K562 (cell line): ENCODE measurements around the gene MRFAP1. TPM values are rescaled to one million over a fixed set of nuclear protein-coding genes. Genes with fewer than 3 reads are reported as not detected.
A peak's percentile ranks its signal among the peaks of the same experiment; 100 is the strongest.

Experiments used
- CREM ChIP-seq: IDR thresholded peaks from 2 replicates; pipeline ENCODE4 v1.6.1; 2014; ENCODE audit warnings: antibody characterized with exemption, low read depth
- EHMT2 ChIP-seq: fragments of 450-650 bp; IDR thresholded peaks from 2 replicates; pipeline ENCODE4 v1.6.1; 2018; ENCODE audit warnings: antibody characterized with exemption
- ETV6 ChIP-seq, 3 experiments: fragments of 150-350 bp in 1 of 3; sonication (generic) in 1 of 3; formaldehyde crosslinking in 1 of 3; IDR thresholded peaks; 2 replicates each; pipeline versions ENCODE4 v1.6.1 to v1.8.0; 2014 to 2022; ENCODE audit warnings: borderline replicate concordance in 2 of 3, low read depth in 2 of 3, antibody characterized with exemption in 1 of 3, low read length in 1 of 3, mild to moderate bottlenecking in 1 of 3, missing genetic modification reagents in 1 of 3
- FOSL1 ChIP-seq: fragments of 200-800 bp; sonication (Bioruptor generic); conservative IDR thresholded peaks from 2 replicates; pipeline ENCODE4 v1.6.1; 2016; ENCODE audit warnings: missing genetic modification characterization, missing compliant biosample characterization
- HDAC8 ChIP-seq: fragments of 450-650 bp; IDR thresholded peaks from 2 replicates; pipeline ENCODE4 v1.6.1; 2016; ENCODE audit warnings: mild to moderate bottlenecking, missing genetic modification characterization, moderate library complexity, missing compliant biosample characterization
- KLF6 ChIP-seq: fragments of 250-450 bp; sonication (Bioruptor Pico); IDR thresholded peaks from 2 replicates; pipeline ENCODE4 v1.4.0; 2020; ENCODE audit warnings: mild to moderate bottlenecking, moderate library complexity, borderline replicate concordance
- LARP7 ChIP-seq: fragments of 450-650 bp; IDR thresholded peaks from 2 replicates; pipeline ENCODE4 v1.6.1; 2016
- MYC ChIP-seq, 2 experiments: fragments of 250-450 bp in 1 of 2; sonication (Bioruptor Pico) in 1 of 2; IDR thresholded peaks; 2 replicates each; pipeline versions ENCODE4 v1.5.1 to v1.6.1; 2012 to 2021; ENCODE audit warnings: low read depth in 2 of 2, borderline replicate concordance in 1 of 2, improper control_type of control experiment in 1 of 2, low read length in 1 of 2, mild to moderate bottlenecking in 1 of 2, moderate library complexity in 1 of 2
- NCOR1 ChIP-seq: fragments of 450-650 bp; IDR thresholded peaks from 2 replicates; pipeline ENCODE4 v1.6.1; 2016; ENCODE audit warnings: mild to moderate bottlenecking, moderate library complexity
- NONO ChIP-seq, 2 experiments: fragments of 200-400 bp in 1 of 2; fragments of 450-650 bp in 1 of 2; formaldehyde crosslinking in 1 of 2; IDR thresholded peaks; 2 replicates each; pipeline ENCODE4 v1.6.1; 2017; ENCODE audit warnings: low read depth in 2 of 2, mild to moderate bottlenecking in 2 of 2, moderate library complexity in 2 of 2, low read length in 1 of 2
- RAD21 ChIP-seq, 2 experiments: fragments of 250-450 bp in 1 of 2; fragments of 450-650 bp in 1 of 2; sonication (Bioruptor Pico) in 1 of 2; formaldehyde crosslinking in 1 of 2; IDR thresholded peaks in 1 of 2; conservative IDR thresholded peaks in 1 of 2; 2 replicates each; pipeline versions ENCODE4 v1.4.0 to v1.8.0; 2020 to 2022; ENCODE audit warnings: mild to moderate bottlenecking in 2 of 2, moderate library complexity in 1 of 2
- SNRNP70 ChIP-seq: fragments of 200-400 bp; formaldehyde crosslinking; optimal IDR thresholded peaks from 2 replicates; pipeline ENCODE3; 2017; ENCODE audit warnings: low read depth, low read length
- STAG1 ChIP-seq: sonication (generic); formaldehyde crosslinking; IDR thresholded peaks from 2 replicates; pipeline ENCODE4 v1.5.0; 2020; ENCODE audit warnings: missing genetic modification reagents, borderline replicate concordance
- U2AF1 ChIP-seq: fragments of 200-400 bp; formaldehyde crosslinking; optimal IDR thresholded peaks from 2 replicates; pipeline ENCODE3; 2017; ENCODE audit warnings: mild to moderate bottlenecking, low read depth, low read length, moderate library complexity
- U2AF2 ChIP-seq: fragments of 200-400 bp; formaldehyde crosslinking; optimal IDR thresholded peaks from 2 replicates; pipeline ENCODE3; 2017; ENCODE audit warnings: low read depth, mild to moderate bottlenecking, low read length
- ZNF12 ChIP-seq: sonication (generic); formaldehyde crosslinking; IDR thresholded peaks from 2 replicates; pipeline ENCODE4 v1.4.0; 2020; ENCODE audit warnings: mild to moderate bottlenecking, missing genetic modification reagents
- ZNF77 ChIP-seq: fragments of 250-450 bp; sonication (Bioruptor Pico); IDR thresholded peaks from 2 replicates; pipeline ENCODE4 v1.5.0; 2020
- polyA plus RNA-seq, 8 experiments: library from polyadenylated mRNA; depleted of rRNA in 4 of 8; stranded (reverse) in 5 of 8; unstranded in 3 of 8; fragments of >200 nt; fragmentation: Nextera tagmentation in 2 of 8; fragmentation: Illumina TruSeq in 1 of 8; extraction: Ambion mirVana in 2 of 8; extraction: Trizol in 1 of 8; gene quantifications; 2 replicates each; pipeline versions ENCODE4 v1.2.1 to v1.2.3, GENCODE V29; 2011 to 2014; ENCODE audit warnings: inconsistent platforms in 1 of 8, missing spikeins in 1 of 8
- total RNA-seq, 7 experiments: library from RNA; depleted of rRNA in 6 of 7; stranded (reverse); fragments of >200 nt in 6 of 7; fragmentation: Illumina TruSeq in 2 of 7; extraction: Trizol in 2 of 7; gene quantifications; 2 replicates each; pipeline versions ENCODE4 v1.2.1 to v1.2.3, GENCODE V29; 2011 to 2021; ENCODE audit warnings: low replicate concordance in 1 of 7
- TF ChIP-seq, protein P1 (sequence below): fragments of 450-650 bp; formaldehyde crosslinking; IDR thresholded peaks from 2 replicates; pipeline ENCODE4 v1.4.0; 2022; ENCODE audit warnings: missing genetic modification characterization
- TF ChIP-seq, protein P2 (sequence below): fragments of 250-450 bp; sonication (Bioruptor Pico); IDR thresholded peaks from 2 replicates; pipeline ENCODE4 v1.4.0; 2020; ENCODE audit warnings: borderline replicate concordance
- TF ChIP-seq, protein P3 (sequence below), 2 experiments: fragments of 150-350 bp in 1 of 2; IDR thresholded peaks; 2 replicates each; pipeline ENCODE4 v1.6.1; 2012 to 2016; ENCODE audit warnings: low read depth in 2 of 2, low read length in 2 of 2, mild to moderate bottlenecking in 1 of 2, moderate library complexity in 1 of 2

The MRFAP1 gene
- total and polyA plus RNA-seq, 9 of the 15 experiments (the other 6 are each of a cell fraction or from before 2014, with no cell fraction given) = 46.0 to 270 (median 151) TPM

DNA sequence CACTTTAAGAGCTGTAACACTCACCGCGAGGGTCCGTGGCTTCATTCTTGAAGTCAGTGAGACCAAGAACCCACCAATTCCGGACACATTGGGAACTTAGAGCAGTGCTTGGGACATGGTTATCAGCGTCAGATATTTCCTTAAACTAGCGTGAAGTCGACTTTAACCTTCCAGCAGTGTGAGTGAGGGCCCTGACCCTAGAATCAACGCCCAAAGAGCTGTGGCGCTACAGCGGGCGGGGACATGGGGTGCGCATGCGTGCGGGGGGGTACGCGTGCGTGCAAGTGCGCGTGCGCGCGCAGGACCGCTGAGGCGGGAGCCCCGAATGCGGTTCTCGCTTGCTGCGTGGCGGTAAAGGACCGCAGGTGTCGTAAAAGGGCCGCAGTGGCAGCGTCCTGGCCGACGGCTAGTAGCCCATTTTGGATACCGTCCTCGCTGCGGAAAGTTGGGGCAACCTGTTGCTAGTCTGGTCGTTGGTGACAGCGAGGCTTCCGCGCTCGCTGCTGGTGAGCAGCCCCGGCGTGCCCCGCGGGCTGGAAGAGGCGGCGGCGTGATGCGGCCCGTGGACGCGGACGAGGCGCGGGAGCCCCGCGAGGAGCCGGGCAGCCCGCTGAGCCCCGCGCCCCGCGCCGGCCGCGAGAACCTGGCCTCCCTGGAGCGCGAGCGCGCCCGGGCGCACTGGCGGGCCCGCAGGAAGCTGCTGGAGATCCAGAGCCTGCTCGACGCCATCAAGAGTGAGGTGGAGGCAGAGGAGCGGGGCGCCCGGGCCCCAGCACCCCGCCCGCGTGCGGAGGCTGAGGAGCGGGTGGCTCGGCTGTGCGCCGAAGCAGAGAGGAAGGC lies 33.4 kb downstream of the MRFAP1 start (continued):
- TF ChIP-seq, protein P1, sequence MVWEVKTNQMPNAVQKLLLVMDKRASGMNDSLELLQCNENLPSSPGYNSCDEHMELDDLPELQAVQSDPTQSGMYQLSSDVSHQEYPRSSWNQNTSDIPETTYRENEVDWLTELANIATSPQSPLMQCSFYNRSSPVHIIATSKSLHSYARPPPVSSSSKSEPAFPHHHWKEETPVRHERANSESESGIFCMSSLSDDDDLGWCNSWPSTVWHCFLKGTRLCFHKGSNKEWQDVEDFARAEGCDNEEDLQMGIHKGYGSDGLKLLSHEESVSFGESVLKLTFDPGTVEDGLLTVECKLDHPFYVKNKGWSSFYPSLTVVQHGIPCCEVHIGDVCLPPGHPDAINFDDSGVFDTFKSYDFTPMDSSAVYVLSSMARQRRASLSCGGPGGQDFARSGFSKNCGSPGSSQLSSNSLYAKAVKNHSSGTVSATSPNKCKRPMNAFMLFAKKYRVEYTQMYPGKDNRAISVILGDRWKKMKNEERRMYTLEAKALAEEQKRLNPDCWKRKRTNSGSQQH = peak; percentile 1; the same call in 1 of the 2 replicates
- no peak for TF ChIP-seq KLF6
- no peak for TF ChIP-seq EHMT2
- TF ChIP-seq ZNF12 (CRISPR knock-in tag) = 0 out of 2 replicates have a peak, but pooled peaks have one; percentile 56
- no peak for TF ChIP-seq ETV6 (IDR thresholded peaks at IDR 0.05; ENCODE audit: borderline replicate concordance in 1 of 2, low read depth in 2 of 2, low read length in 1 of 2)
- TF ChIP-seq ETV6 (CRISPR knock-in tag; IDR thresholded peaks at IDR 0.05; ENCODE audit: borderline replicate concordance) = no peak
- TF ChIP-seq CREM = peak; percentile 79
- peak; percentile 75 to 80; a peak in 3 of 4 replicates for TF ChIP-seq NONO (IDR thresholded peaks at IDR 0.05; ENCODE audit: low read depth in 2 of 2, low read length in 1 of 2)
- no peak for TF ChIP-seq SNRNP70
- TF ChIP-seq, protein P2, sequence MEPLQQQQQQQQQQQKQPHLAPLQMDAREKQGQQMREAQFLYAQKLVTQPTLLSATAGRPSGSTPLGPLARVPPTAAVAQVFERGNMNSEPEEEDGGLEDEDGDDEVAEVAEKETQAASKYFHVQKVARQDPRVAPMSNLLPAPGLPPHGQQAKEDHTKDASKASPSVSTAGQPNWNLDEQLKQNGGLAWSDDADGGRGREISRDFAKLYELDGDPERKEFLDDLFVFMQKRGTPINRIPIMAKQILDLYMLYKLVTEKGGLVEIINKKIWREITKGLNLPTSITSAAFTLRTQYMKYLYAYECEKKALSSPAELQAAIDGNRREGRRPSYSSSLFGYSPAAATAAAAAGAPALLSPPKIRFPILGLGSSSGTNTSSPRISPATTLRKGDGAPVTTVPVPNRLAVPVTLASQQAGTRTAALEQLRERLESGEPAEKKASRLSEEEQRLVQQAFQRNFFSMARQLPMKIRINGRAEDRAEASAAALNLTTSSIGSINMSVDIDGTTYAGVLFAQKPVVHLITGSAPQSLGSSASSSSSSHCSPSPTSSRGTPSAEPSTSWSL (CRISPR knock-in tag) = no peak
- 0 out of 2 replicates have a peak, but pooled peaks have one; percentile 48 for TF ChIP-seq LARP7
- TF ChIP-seq U2AF2 = no peak
- TF ChIP-seq HDAC8 = no peak
- peak; percentile 35; the same call in 1 of the 2 replicates for TF ChIP-seq NCOR1
- TF ChIP-seq U2AF1 = peak; percentile 77
- TF ChIP-seq FOSL1 (tag) = no peak
- TF ChIP-seq ZNF77 = no peak
- TF ChIP-seq, protein P3, sequence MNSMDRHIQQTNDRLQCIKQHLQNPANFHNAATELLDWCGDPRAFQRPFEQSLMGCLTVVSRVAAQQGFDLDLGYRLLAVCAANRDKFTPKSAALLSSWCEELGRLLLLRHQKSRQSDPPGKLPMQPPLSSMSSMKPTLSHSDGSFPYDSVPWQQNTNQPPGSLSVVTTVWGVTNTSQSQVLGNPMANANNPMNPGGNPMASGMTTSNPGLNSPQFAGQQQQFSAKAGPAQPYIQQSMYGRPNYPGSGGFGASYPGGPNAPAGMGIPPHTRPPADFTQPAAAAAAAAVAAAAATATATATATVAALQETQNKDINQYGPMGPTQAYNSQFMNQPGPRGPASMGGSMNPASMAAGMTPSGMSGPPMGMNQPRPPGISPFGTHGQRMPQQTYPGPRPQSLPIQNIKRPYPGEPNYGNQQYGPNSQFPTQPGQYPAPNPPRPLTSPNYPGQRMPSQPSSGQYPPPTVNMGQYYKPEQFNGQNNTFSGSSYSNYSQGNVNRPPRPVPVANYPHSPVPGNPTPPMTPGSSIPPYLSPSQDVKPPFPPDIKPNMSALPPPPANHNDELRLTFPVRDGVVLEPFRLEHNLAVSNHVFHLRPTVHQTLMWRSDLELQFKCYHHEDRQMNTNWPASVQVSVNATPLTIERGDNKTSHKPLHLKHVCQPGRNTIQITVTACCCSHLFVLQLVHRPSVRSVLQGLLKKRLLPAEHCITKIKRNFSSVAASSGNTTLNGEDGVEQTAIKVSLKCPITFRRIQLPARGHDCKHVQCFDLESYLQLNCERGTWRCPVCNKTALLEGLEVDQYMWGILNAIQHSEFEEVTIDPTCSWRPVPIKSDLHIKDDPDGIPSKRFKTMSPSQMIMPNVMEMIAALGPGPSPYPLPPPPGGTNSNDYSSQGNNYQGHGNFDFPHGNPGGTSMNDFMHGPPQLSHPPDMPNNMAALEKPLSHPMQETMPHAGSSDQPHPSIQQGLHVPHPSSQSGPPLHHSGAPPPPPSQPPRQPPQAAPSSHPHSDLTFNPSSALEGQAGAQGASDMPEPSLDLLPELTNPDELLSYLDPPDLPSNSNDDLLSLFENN (IDR thresholded peaks at IDR 0.05; ENCODE audit: low read depth in 2 of 2, low read length in 2 of 2) = peak in 1 of 2 experiments; percentile 24; a peak in 1 of 4 replicates
- peak; percentile 86 for TF ChIP-seq MYC (IDR thresholded peaks at IDR 0.05; ENCODE audit: low read depth, low read length)
- peak; percentile 51; the same call in 1 of the 2 replicates for TF ChIP-seq MYC (CRISPR knock-in tag; IDR thresholded peaks at IDR 0.05; ENCODE audit: borderline replicate concordance, low read depth)
- no peak for TF ChIP-seq STAG1 (CRISPR knock-in tag)
- TF ChIP-seq RAD21 (CRISPR knock-in tag; conservative IDR thresholded peaks at IDR 0.05 in 1 of 2, IDR thresholded peaks at IDR 0.05 in 1 of 2) = no peak
